PC-9 (cell line): Measurements from ENCODE around the gene ABCB8. TPM values are rescaled to one million over a fixed set of nuclear protein-coding genes. Genes with fewer than 3 reads are reported as not detected.
A peak's percentile ranks its signal among the peaks of the same experiment; 100 is the strongest.

Experiments used
- BruUV-seq: library from RNA; stranded (reverse); fragments of 400-500 nt; replicated peaks from 2 replicates; lab custom pipeline; 2021; lab: Mats Ljungman, UMichigan
- CTCF ChIA-PET: fragments of 300-600 bp; sonication (Branson Sonifier 250); formaldehyde crosslinking; loops from one replicate; lab custom pipeline; 2022; ENCODE audit warnings: antibody characterized with exemption; lab: Charles Lee
- POLR2A ChIA-PET: fragments of 300-600 bp; sonication (Branson Sonifier 250); formaldehyde crosslinking; loops from one replicate; lab custom pipeline; 2022; ENCODE audit warnings: antibody characterized with exemption; ENCODE audit not compliant: unreplicated experiment; lab: Charles Lee
- DNase-seq, 2 experiments: peaks; one replicate each; pipeline versions ENCODE4 v3.0.0 to v3.0.0-alpha.2; 2015 to 2022; ENCODE audit warnings: mixed read lengths in 1 of 2
- H2AFZ ChIP-seq: fragments of 200-600 bp; sonication (generic); 2 replicates; pipeline ENCODE4 v1.8.1; 2017; ENCODE audit warnings: antibody characterized with exemption
- H3F3A ChIP-seq: fragments of 200-600 bp; sonication (generic); 2 replicates; pipeline ENCODE4 v1.8.1; 2017; ENCODE audit warnings: antibody characterized with exemption, mild to moderate bottlenecking, low read depth; ENCODE audit not compliant: insufficient read depth
- H3K27ac ChIP-seq: fragments of 200-600 bp; sonication (generic); 2 replicates; pipeline ENCODE4 v1.6.1; 2016; ENCODE audit warnings: mixed run types
- H3K27me3 ChIP-seq: fragments of 200-600 bp; sonication (generic); 2 replicates; pipeline ENCODE4 v1.6.1; 2016; ENCODE audit warnings: low read depth, mixed run types; ENCODE audit not compliant: insufficient read depth
- H3K36me3 ChIP-seq: fragments of 200-600 bp; sonication (generic); 2 replicates; pipeline ENCODE4 v1.6.1; 2016; ENCODE audit warnings: low read depth, mixed run types
- H3K4me1 ChIP-seq: fragments of 200-600 bp; sonication (generic); replicated peaks from 2 replicates; pipeline ENCODE4 v1.6.1; 2016; ENCODE audit warnings: mixed run types; ENCODE audit not compliant: insufficient read depth
- H3K4me2 ChIP-seq: fragments of 200-600 bp; sonication (generic); 2 replicates; pipeline ENCODE4 v1.6.1; 2017; ENCODE audit warnings: mixed run types
- H3K4me3 ChIP-seq: fragments of 200-600 bp; sonication (generic); 2 replicates; pipeline ENCODE4 v1.6.1; 2016; ENCODE audit warnings: mixed run types
- H3K79me2 ChIP-seq: fragments of 200-600 bp; sonication (generic); 2 replicates; pipeline ENCODE4 v1.6.1; 2017; ENCODE audit warnings: low read depth, mixed run types
- H3K9me2 ChIP-seq: fragments of 200-600 bp; sonication (generic); 2 replicates; pipeline ENCODE4 v1.8.1; 2017; ENCODE audit warnings: mild to moderate bottlenecking; ENCODE audit not compliant: insufficient read depth
- H3K9me3 ChIP-seq: fragments of 200-600 bp; sonication (generic); 2 replicates; pipeline ENCODE4 v1.8.1; 2016; ENCODE audit warnings: low read depth; ENCODE audit not compliant: insufficient read depth
- H4K20me1 ChIP-seq: fragments of 200-600 bp; sonication (generic); 2 replicates; pipeline ENCODE4 v1.8.1; 2017; ENCODE audit not compliant: insufficient read depth
- EZH2 ChIP-seq: fragments of 200-600 bp; sonication (generic); IDR thresholded peaks from 2 replicates; pipeline ENCODE4 v1.8.0; 2017; ENCODE audit warnings: antibody characterized with exemption, low read depth
- intact Hi-C: fragments of 100-400 bp; cut with micrococcal nuclease; formaldehyde crosslinking; loops from one replicate; pipeline ENCODE4 v1.10.0; 2022; ENCODE audit not compliant: unreplicated experiment
- total RNA-seq: library from RNA; stranded (reverse); gene quantifications from 2 replicates; pipeline ENCODE4 v1.2.3, GENCODE V29; 2021
- TF ChIP-seq, protein P1 (sequence below): fragments of 200-600 bp; sonication (generic); conservative IDR thresholded peaks from 2 replicates; pipeline ENCODE4 v1.6.1; 2017; ENCODE audit warnings: mixed run types, antibody characterized with exemption, mild to moderate bottlenecking, moderate library complexity

ABCB8 gene
- total RNA-seq, 1 experiment from 2014 or later, result 61.9 TPM

- no peak overlapping the region for H3K4me2 ChIP-seq
- peaks cover 4% of the 10 kb centered on the region; the same call in 1 of the 2 replicates for H3F3A ChIP-seq
- no peak for DNase-seq
- H4K20me1 ChIP-seq, result no peaks in the 10 kb centered on the region
- CTCF ChIA-PET, result interaction anchor here (0.6 to 1.0 kb wide), 3 partner anchors 15 to 44 kb away, joined by 3 to 7 read pairs (median 4); partner anchors contain the start of gene ATG9B
- no peak overlapping the region for H2AFZ ChIP-seq
- no peak overlapping the region for H3K4me3 ChIP-seq
- H3K27me3 ChIP-seq, result no peaks in the 10 kb centered on the region
- H3K36me3 ChIP-seq, result no peaks in the 10 kb centered on the region
- POLR2A ChIA-PET, result interaction anchor here (0.6 kb wide), 1 partner anchor 19 kb away, joined by 21 read pairs; the partner anchor contains the start of gene ABCB8
- no peak for TF ChIP-seq EZH2
- TF ChIP-seq, protein P1, sequence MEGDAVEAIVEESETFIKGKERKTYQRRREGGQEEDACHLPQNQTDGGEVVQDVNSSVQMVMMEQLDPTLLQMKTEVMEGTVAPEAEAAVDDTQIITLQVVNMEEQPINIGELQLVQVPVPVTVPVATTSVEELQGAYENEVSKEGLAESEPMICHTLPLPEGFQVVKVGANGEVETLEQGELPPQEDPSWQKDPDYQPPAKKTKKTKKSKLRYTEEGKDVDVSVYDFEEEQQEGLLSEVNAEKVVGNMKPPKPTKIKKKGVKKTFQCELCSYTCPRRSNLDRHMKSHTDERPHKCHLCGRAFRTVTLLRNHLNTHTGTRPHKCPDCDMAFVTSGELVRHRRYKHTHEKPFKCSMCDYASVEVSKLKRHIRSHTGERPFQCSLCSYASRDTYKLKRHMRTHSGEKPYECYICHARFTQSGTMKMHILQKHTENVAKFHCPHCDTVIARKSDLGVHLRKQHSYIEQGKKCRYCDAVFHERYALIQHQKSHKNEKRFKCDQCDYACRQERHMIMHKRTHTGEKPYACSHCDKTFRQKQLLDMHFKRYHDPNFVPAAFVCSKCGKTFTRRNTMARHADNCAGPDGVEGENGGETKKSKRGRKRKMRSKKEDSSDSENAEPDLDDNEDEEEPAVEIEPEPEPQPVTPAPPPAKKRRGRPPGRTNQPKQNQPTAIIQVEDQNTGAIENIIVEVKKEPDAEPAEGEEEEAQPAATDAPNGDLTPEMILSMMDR, result no peak
- no peaks in the 10 kb centered on the region for H3K9me3 ChIP-seq
- H3K27ac ChIP-seq, result no peak overlapping the region
- peaks cover 26% of the 10 kb centered on the region for H3K4me1 ChIP-seq
- H3K79me2 ChIP-seq, result no peaks in the 10 kb centered on the region
- intact Hi-C loops, result no loop called here
- BruUV-seq, result no TSS peak
- H3K9me2 ChIP-seq, result no peaks in the 10 kb centered on the region
These were observed 18.8 kb upstream of the ABCB8 start for GRCh38 chr7:151009327-151010036.

DNA sequence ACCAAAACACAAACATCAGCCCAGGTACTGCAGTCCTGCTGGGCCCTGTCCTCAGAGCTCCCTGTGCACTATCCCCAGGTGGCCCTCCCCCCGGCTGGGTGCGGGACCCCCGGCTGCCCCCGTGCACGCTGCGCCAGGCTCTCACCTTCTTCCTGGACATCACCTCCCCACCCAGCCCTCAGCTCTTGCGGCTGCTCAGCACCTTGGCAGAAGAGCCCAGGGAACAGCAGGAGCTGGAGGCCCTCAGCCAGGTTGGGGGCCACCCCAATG, 18.3 kb upstream of the ABCB8 start:
- intact Hi-C loops, result no loop called here
- H3K4me2 ChIP-seq, result no peak overlapping the region
- H4K20me1 ChIP-seq, result no peaks in the 10 kb centered on the region
- H3K9me2 ChIP-seq, result no peaks in the 10 kb centered on the region
- no peak overlapping the region for H3K27ac ChIP-seq
- no peaks in the 10 kb centered on the region for H3K79me2 ChIP-seq
- DNase-seq, result no peak
- CTCF ChIA-PET, result interaction anchor here (0.6 to 1.0 kb wide), 3 partner anchors 14 to 45 kb away, joined by 3 to 7 read pairs (median 4); partner anchors contain the start of gene ATG9B
- H3F3A ChIP-seq, result peaks cover 4% of the 10 kb centered on the region
- no peaks in the 10 kb centered on the region for H3K9me3 ChIP-seq
- H3K27me3 ChIP-seq, result no peaks in the 10 kb centered on the region
- H3K4me3 ChIP-seq, result no peak overlapping the region
- no peaks in the 10 kb centered on the region for H3K36me3 ChIP-seq
- POLR2A ChIA-PET, result interaction anchor here (0.6 kb wide), 1 partner anchor 18 kb away, joined by 21 read pairs; the partner anchor contains the start of gene ABCB8
- no peak overlapping the region for H2AFZ ChIP-seq
- TF ChIP-seq EZH2, result no peak
- TF ChIP-seq, protein P1, result no peak
- BruUV-seq, result no TSS peak
- H3K4me1 ChIP-seq, result peaks cover 26% of the 10 kb centered on the region

DNA sequence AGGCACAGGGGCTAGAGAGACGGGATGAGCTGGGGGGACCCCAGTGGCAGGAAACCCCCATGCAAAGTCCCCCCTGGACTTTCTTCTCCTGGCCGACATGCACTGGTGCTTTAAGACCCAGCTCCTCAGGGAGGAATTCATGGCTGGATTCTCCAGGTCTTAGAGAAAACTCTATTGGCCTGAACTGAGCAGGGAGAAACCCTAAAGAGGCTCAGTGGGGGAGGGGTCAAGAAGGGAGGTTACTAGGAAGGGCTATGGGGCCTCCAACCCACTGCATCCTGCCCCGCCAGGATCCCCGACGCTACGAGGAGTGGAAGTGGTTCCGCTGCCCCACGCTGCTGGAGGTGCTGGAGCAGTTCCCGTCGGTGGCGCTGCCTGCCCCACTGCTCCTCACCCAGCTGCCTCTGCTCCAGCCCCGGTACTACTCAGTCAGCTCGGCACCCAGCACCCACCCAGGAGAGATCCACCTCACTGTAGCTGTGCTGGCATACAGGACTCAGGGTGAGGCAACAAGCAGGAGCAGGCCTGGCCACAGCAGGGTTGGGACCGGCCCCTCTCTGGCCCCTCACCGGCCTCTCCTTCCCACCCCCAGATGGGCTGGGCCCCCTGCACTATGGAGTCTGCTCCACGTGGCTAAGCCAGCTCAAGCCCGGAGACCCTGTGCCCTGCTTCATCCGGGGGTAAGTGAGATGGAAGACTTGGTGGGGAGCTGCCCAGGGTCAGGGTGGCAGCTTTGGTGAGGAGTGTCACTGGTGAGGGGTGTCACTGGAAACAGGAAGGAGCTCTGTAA, 17.7 kb upstream of the ABCB8 start:
- Histone ChIP-seq H3K9me3 (no peaks in the 10 kb centered on the region), H3F3A (peaks cover 8% of the 10 kb centered on the region), H3K4me2 (no peak overlapping the region), H3K9me2 (no peaks in the 10 kb centered on the region), H3K4me1 (peaks cover 26% of the 10 kb centered on the region), H3K4me3 (no peak overlapping the region), H3K27ac (no peak overlapping the region), H3K79me2 (no peaks in the 10 kb centered on the region), H3K36me3 (no peaks in the 10 kb centered on the region), H2AFZ (no peak overlapping the region), H3K27me3 (no peaks in the 10 kb centered on the region), H4K20me1 (no peaks in the 10 kb centered on the region)
- CTCF ChIA-PET, result interaction anchor here (0.5 to 1.0 kb wide), 3 partner anchors 45 to 102 kb away, joined by 3 to 11 read pairs (median 4); no protein-coding TSS in a partner anchor
- no peak for TF ChIP-seq EZH2
- TF ChIP-seq, protein P1, result no peak
- POLR2A ChIA-PET, result no interaction called here
- peak in 1 of 2 experiments; percentile 27 for DNase-seq
- intact Hi-C loops, result no loop called here
- BruUV-seq, result no TSS peak
